ENCODE results near the gene CEP57L1.
"Not testable (repeated sequence)": the region's sequence is repeated elsewhere in the genome, so short reads cannot be mapped to it uniquely, and the experiment has no call there.

The CEP57L1 gene

DNA sequence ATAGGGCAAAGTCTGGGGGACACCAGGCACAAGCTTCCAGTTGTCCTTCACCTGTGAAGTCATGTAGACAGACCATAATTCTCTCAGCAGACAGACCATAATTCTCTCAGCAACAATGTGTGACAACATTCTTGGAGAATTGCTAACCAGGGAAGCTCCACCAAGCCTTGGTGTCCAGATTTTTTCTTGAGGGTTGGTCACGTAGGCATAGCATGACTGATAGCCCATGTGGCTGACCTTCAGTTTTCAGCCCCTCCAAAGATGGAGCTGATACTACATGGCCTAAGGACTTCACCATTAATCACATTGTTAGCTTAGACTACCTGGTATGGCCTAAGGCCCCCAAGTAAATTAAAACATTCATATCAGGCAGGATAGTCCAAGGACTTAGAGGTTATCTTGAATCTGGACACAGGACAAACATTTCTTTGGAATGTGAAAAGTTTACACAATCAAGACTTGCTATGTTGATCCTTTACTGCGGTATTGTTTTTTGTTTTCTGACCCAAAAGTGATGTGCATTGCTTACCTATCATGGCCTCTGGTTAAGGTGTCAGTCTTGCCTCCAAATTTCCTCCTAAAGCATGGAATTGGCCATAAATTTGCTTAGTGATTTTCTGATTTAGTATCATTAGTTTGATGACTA, 76.9 kb downstream of the CEP57L1 start:
- no peak for DNase-seq (ENCODE audit: low read depth)

DNA sequence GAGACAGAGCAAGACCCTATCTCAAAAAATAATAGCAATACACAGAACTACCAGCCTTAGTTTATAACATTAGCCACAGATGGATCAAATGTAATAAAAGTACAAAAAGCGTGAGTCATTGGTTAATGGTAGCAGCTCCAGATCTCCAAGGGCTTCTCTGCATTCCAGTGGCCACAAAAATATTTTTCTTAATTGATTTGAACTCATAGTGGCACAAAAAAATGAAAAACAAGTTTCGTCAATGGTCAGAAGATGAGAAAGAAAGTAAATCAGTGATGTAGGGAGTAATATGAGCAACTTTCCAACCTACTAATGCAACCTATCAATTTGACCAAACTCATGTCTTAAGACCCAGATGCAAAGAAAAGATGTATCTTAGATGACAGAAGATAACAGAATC, 79.6 kb downstream of the CEP57L1 start:
- no peak for DNase-seq (ENCODE audit: low read depth)

DNA sequence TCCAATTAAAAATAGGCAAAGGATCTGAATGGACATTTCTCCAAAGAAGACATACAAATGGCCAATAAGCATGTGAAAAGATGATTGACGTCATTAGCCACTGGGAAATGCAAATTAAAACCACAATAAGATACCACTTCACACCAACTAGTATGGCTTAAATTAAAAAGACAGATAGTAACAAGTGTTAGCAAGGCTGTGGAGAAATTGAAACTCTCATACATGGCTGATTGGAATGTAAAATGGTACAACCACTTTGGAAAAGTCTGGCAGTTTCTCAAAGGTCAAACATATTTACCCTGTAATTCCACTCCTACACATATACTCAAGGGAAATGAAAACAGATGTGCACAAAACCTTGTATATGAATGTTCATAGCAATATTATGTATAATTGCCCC, 83.6 kb downstream of the CEP57L1 start:
- DNase-seq (ENCODE audit: low read depth), result no peak

DNA sequence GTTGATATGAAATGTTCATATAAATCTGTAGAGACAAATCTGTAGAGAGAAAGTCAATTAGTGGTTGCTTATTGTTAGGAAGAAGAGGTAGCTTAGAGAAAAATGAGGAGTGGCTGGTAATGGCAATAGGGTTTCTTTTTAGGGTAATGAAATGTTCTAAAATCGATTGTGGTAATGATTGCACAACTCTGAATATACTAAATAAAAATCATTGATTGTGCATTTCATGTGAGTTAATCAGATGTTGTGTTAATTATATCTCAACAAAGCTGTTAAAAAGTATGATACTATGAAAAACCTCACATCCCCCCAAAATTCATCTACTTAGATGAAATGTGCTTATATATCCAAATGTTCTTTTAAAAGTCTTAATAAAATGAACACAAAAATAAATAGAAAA, 84.2 kb downstream of the CEP57L1 start:
- DNase-seq (ENCODE audit: low read depth), result no peak

DNA sequence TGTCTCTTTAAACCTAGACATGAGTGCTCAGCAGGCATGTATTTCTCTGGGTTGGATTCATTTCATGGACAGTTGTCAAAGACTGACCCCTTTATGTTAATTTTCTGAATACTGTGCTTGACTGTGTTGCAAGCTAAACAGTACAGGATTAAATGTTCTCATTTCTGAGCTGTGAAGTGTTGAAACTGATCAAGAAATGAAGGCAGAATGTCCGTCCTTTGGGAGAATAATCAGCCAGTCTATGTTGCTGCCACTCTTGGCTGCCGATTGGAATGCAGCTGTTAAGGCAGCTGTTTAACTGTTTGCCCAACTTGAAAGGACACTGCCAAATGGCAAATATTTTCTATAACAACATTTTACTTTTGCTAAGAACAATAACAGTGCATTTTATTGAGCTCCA, 87.3 kb downstream of the CEP57L1 start:
- DNase-seq (ENCODE audit: low read depth), result no peak

DNA sequence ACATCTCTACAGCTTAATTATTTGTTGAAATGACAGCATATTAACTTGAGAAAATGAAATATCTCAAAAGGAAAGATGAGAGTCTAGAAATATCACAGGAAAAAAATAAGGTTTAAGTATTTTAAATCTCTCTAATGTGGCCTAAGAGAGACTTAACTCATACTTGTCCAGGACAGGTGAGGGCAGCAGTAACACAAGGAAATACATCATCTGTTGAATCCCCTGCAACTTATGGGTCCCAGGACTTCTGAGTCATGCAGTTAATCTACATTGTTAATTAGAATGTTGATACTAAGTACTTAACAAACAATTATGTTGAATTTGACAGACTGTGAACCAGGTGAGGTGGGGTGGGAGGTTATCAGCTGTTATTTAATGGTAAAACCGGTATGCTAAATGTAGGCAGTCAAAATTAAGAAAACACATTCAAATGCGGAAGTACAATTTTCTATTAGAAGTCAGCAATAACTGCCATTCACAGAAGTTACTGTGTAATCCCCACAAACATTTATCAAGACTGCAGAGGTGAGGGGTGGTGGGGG, 87.9 kb downstream of the CEP57L1 start:
- DNase-seq (ENCODE audit: low read depth), result no peak

DNA sequence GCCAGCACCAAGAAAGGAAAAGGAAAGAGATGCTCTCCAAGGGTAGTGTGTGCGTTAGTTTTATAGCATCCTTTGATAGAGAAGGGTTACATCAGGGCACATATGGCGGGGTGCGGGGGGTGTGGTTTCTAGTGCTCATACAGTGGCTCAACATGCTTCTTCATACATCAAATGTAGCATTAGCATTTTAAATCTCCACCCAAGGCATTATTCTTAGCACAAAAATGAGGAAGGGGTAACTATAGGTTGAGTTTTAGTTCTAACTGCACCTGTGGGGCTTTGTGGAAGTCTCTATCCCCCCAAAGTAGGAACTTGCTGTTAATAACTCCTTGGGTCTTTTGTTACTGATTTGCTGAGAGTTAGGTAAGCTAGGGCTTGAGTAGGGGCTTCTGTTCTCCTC, 89.3 kb downstream of the CEP57L1 start:
- no peak for DNase-seq (ENCODE audit: low read depth)

DNA sequence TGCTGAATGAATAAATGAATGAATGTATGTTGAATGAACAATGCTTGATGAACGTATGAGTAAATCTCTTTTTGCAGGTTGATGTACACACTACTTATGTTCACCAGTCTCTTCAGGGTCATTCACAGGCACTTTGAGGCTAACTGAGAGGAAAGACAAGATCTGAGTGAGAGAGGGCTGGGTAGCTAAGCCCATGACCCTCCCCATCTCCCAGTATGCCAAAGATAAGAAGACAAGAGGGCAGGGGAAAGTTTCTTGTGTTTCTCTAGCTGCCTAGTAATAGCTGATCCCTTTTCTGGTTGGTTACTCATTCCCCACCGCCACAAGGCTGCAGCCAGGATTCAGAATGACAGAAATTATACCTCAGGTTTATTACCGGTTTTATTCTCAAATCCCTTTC, 90.7 kb downstream of the CEP57L1 start:
- no peak for DNase-seq (ENCODE audit: low read depth)

DNA sequence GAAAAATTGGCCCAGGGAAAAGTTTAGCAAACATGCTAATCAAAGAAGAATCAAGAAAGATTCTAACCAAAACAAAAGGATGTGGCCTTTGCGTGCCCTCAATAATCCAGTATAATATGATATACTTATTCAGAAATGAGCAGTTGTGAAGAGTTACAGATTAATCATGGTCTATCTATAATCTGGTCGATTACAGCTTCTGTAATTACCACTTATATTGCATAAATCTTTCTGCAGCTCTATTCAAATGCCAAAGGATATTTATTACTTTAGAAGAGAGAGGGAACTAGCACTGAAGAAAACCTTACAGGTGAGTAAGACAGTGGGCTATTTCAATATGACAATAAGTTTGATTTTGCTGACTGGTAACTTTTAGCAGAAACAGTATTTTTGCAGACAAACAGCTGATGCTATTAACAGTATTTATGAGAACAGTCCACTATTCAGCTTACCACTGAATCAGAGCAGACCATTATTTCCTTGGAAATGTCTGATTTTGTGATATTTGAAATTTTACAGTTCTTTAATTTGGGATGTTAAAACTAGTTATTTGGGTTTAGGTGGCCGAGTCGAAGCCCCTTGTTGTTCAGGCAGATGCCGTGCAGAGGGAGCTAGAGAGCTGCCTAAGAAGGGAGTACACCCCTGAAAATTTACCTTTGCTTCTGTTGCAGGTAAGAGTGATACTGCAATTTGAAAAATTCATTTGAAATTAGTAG, 92.2 kb downstream of the CEP57L1 start:
- peak; percentile 29 for DNase-seq (ENCODE audit: low read depth)

DNA sequence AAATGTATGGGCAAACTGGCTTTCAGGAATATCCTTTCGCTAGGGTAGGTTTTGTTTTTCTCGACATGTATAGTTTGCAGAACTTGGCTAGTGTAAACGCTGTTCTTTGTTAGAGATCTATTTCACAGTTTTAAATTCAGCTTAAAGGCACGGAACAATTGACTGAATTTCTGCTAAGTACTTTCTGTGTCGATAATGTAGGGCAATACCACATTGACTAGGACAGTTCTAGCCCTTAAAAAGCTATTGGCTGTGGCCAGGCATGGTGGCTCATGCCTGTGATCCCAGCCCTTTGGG, 92.8 kb downstream of the CEP57L1 start:
- no peak for DNase-seq (ENCODE audit: low read depth)

DNA sequence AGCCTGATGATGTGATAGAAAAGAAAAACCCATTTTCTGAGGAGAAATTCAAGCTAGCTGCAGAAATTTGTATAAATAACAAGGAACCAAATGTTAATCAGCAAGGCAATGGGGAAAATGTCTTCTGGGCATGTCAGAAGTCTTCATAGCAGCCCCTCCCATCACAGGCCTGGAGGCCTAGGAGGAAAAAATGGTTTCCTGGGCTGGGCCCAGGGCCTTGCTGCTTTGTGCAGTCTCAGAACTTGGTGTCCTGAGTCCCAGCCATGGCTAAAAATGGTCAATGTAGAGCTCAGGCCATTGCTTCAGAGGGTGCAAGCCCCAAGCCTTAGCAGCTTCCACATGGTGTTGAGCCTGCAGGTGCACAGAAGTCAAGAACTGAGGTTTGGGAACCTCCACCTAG, 96.1 kb downstream of the CEP57L1 start:
- not testable (repeated sequence) for DNase-seq (ENCODE audit: low read depth)

DNA sequence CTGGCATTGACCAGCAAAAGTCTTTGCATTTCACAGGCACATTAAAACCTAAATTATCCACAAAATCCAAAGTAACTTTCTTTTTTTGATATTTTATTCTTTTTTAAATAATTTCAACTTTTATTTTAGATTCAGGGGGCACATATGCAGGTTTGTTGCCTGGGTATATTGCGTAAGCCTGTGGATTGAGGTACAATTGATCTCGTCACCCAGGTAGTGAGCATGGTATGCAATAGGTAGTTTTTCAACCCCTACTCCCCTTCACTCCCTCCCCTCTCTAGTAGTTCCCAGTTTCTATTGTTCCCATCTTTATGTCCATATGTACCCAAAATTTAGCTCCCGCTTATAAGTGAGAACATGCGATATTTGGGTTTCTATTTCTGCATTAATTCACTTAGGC, 97.6 kb downstream of the CEP57L1 start:
- no peak for DNase-seq (ENCODE audit: low read depth)

DNA sequence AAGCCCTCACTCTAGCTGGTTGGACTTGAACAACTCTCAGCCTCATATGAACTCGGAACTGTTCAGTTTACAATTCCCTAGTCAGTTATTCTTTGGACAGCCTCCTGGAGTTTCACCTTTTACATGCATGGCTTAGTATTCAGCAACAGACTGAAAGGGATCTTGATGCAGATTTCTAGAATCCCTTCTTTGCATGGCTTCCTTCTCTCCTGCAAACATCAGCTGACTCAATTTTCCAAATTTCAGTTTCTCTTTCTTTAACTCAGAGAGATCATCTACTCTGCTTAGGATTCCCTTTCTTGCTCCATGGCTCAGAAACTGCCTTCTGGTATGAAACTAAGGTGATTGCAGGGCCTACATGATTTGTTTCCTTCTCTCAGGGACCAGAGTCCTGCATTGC, 99.6 kb downstream of the CEP57L1 start:
- DNase-seq (ENCODE audit: low read depth), result no peak

DNA sequence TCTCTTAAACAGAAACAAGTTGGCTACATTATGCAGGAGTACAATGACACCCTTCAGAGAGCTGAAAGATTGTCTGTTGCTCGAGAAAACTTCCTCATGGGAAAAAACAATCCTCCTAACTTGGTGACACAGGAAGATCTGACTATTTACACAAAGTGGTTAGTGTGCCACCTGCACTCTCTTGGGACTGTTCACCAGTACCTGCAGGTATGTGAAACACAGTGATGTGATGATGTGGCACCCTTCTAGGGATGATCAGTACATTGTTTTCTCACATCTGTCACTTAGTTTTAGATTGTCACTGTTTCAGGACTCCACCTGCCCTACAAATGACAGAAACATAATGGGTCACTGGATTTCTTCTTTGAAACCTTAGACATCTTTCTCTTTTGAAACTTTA, 101.8 kb downstream of the CEP57L1 start:
- no peak for DNase-seq (ENCODE audit: low read depth)

DNA sequence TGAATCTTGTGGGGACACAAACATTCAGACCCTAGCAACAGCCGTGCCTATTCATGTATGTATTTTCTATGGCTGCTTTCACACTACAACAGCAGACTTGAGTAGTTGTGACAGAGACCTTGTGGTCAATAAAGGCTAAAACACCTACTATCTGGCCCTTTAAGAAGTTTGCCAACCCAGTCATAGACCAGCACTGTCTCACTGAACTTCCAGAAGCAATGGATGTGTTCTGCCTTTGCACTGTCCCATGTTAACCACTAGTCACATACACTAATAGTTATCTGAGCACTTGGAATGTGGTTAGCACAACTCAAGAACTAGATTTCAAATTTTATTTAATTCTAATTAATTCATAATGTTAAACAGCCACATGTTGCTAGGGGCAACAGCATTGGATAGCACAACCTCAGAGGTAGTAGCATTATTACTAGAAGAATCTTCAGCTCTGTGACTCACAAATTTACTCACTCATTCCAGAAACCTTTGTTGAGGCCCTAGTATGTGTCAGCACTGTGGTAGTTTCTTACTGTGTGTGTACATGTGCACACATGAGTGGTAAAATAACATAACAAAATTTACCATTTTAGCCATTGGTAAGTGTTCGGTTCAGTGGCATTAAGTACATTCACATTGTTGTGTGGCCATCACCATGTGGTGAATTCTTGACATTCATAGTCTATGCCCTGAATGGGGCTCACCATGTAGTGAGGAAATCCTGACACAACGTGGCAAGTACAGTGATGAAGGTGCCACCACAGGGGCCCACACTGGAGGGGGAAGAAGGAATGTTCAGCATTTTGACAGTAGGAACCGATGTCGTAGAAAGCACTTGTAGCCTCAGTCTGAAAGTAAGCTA, 107.3 kb downstream of the CEP57L1 start:
- no peak for DNase-seq (ENCODE audit: low read depth)

DNA sequence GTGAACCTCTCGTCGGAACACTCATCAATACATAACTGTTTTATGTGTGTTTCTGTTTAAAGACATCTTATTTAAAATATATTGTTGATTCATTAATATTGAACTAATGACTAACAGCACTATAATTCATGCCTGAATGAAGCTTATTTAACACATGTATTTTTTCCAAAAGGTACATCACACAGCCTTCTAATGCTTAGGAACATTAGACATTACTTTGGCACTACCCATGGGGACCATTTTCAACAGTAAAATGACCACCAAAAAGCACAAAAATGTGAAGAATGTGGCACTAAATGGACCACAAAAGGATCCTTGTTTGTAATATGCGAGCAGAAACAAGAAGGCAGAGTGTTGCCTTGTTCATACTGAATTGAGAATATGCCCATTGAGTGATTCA, 109.2 kb downstream of the CEP57L1 start:
- no peak for DNase-seq (ENCODE audit: low read depth)

DNA sequence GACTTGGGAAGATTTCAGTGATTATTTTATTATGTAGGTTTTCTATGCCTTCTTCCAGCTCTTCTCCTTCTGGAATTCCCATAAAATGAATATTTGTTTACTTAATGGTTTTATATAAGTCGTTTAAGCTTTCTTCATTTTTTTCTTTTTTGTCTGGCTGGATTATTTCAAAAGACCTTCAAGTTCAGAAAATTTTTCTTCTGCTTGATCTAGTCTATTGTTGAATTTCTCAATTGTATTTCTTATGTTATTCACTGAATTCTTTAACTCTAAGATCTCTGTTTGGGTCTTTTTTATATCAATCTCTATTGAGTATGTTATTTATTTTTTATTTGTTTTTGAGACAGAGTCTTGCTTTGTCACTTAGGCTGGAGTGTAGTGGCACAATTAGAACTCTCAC, 117.4 kb downstream of the CEP57L1 start:
- no peak for DNase-seq (ENCODE audit: low read depth)
